Ectodermal cell (in vitro differentiated cells): Measurements from ENCODE around the gene PCDH1.

Experiments used
- H3K27ac ChIP-seq: 2 replicates; pipeline ENCODE4 v1.7.0; 2013; ENCODE audit warnings: mild to moderate bottlenecking, low read depth, low read length; ENCODE audit not compliant: insufficient read depth, poor library complexity, severe bottlenecking
- H3K27me3 ChIP-seq: 2 replicates; pipeline ENCODE4 v1.7.0; 2013; ENCODE audit warnings: mild to moderate bottlenecking, low read length; ENCODE audit not compliant: insufficient read depth, control insufficient read depth, poor library complexity, severe bottlenecking
- H3K36me3 ChIP-seq: one replicate; pipeline ENCODE4 v1.7.0; 2013; ENCODE audit warnings: low read length; ENCODE audit not compliant: control insufficient read depth, insufficient read depth
- H3K4me1 ChIP-seq: one replicate; pipeline ENCODE4 v1.7.0; 2013; ENCODE audit warnings: low read length; ENCODE audit not compliant: control insufficient read depth, insufficient read depth
- H3K4me3 ChIP-seq: 2 replicates; pipeline ENCODE4 v1.7.0; 2013; ENCODE audit warnings: low read depth, low read length, control low read depth; ENCODE audit not compliant: insufficient read depth
- H3K9me3 ChIP-seq: 2 replicates; pipeline ENCODE4 v1.7.0; 2013; ENCODE audit warnings: mild to moderate bottlenecking, low read length, moderate library complexity; ENCODE audit not compliant: control insufficient read depth
- WGBS, 2 experiments: methylation state at CpG; one replicate each; pipeline ENCODE4 v1.1.7; 2013; ENCODE audit warnings: missing lambda C conversion rate in 2 of 2; 5-methylcytosine and 5-hydroxymethylcytosine counted together

PCDH1 gene

DNA sequence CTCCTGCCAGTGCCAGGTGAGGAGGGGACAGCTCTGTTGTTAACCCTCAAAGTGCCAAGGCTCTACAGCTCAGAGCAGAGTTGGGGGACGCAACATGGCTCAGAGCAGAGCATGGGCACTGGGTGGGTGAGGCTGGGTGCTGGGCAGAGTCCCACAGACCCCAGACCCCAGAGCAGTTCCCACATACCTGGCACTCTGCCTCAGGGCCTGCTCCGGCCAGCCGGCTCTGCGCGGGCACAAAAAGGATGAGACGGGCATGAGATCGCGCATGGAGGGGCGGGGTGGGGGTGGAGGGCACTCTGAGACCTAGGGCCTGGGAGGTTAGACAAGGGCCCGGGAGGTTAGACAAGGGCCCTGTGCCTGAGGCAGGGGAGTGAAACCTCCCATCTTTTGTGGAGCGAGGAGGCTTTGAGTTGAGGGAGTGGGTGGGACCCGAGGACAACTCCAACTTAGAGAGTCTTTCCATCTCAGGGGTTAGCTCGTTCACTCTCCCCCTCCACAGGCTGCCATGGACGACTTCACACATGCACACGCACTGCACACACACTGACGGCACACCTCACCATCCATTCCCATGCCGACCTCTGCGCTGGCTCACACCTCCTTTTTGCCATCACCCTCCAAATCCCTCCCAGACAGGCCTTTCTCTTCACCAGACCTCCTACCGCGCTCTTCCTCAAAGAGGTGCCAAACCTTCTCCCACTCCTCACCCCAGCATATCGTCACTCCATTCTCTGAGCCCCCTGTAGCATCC is 22.0 kb downstream of the PCDH1 start:
- 88 to 91% methylated on average over 21 of the region's 21 CpGs for WGBS, 2 experiments
- no peaks in the 10 kb centered on the region for H3K9me3 ChIP-seq
- peaks cover 27% of the 10 kb centered on the region for H3K4me1 ChIP-seq
- H3K27ac ChIP-seq: no peak overlapping the region
- H3K4me3 ChIP-seq: no peak overlapping the region
- H3K27me3 ChIP-seq: no peaks in the 10 kb centered on the region
- H3K36me3 ChIP-seq: no peaks in the 10 kb centered on the region

- H3K27ac ChIP-seq: no peak overlapping the region
- 75 to 80% methylated on average over 8 of the region's 8 CpGs for WGBS, 2 experiments
These were observed 22.8 kb downstream of the PCDH1 start for GRCh38 chr5:141855265-141856036.

DNA sequence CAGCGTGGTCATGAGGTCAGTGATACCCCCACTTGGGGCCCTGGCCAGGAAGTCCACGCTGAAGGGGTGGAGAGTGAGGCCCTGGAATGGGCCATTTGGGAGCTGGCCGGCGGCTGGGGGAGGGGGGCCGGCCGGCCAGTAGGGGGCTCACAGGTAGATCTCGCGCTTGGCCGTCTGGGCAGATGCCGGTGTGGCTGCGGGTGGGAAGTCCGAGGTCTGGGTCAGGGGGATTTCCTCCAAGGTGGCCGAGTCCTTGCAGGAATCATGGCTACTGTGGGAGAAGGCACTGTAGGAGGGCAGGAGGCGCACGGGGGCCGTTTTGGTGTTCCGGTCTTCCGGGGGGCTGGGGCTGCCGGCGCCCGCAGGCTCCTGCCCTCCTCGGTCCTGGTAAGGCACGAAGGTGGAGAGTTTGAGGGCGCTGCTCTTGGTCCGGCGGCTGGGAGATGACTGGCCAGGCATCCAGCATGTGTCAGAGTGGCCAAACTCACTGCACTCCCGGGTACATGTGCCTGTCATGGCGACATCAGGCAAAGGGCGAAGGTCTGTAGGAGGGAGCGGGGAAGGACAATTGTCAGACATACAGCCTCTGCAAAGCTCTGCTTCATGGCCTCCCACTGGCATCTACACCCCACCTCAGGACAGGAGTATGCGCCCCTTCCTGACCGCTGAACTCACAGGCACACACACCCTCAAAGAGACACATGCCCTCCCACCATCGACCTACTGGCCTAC is 24.1 kb downstream of the PCDH1 start:
- WGBS, 2 experiments: 85 to 86% methylated on average over 33 of the region's 33 CpGs
- Histone ChIP-seq H3K4me1 (peaks cover 30% of the 10 kb centered on the region), H3K36me3 (no peaks in the 10 kb centered on the region), H3K4me3 (no peak overlapping the region), H3K27me3 (no peaks in the 10 kb centered on the region), H3K27ac (no peak overlapping the region), H3K9me3 (no peaks in the 10 kb centered on the region)

More at GRCh38 chr5:141855265-141856036, 22.8 kb downstream of the PCDH1 start:
- no peaks in the 10 kb centered on the region for H3K36me3 ChIP-seq
- H3K9me3 ChIP-seq: no peaks in the 10 kb centered on the region
- H3K27me3 ChIP-seq: no peaks in the 10 kb centered on the region
- H3K4me1 ChIP-seq: peaks cover 32% of the 10 kb centered on the region
- no peak overlapping the region for H3K4me3 ChIP-seq

DNA sequence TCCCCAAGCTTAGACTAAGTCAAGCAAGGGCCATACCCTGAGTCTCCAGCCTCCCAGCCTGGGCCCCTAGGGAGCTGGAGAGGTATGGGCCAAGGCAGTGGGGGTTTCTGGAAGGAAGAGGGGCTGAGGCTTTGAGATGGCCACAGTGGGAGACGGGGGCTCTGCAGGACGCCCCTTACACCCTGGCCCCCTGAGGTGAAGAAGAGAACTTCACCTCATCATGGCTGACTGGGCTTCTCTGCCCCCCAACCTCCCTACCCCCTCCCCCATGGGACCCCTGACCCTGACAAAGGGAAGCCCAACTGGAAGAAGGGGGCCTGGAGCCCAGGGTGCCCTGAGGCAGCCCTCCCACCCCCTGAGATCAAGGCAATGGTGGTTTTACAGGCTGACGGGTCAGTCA is 25.8 kb downstream of the PCDH1 start:
- Histone ChIP-seq H3K4me3 (no peak overlapping the region), H3K27me3 (no peaks in the 10 kb centered on the region), H3K27ac (no peak overlapping the region), H3K36me3 (no peaks in the 10 kb centered on the region), H3K4me1 (peaks cover 21% of the 10 kb centered on the region), H3K9me3 (no peaks in the 10 kb centered on the region)
- 73 to 80% methylated on average over 3 of the region's 3 CpGs for WGBS, 2 experiments

- Histone ChIP-seq H3K4me1 (peaks cover 20% of the 10 kb centered on the region), H3K36me3 (no peaks in the 10 kb centered on the region), H3K27ac (no peak overlapping the region), H3K4me3 (no peak overlapping the region), H3K27me3 (no peaks in the 10 kb centered on the region), H3K9me3 (no peaks in the 10 kb centered on the region)
- WGBS, 2 experiments: 81% methylated on average over 9 to 10 of the region's 10 CpGs
These were observed 26.9 kb downstream of the PCDH1 start for GRCh38 chr5:141851195-141851874.

- whole genome bisulfite sequencing, 2 experiments: 12 to 17% methylated on average over 10 of the region's 10 CpGs
- H3K9me3 ChIP-seq: no peaks in the 10 kb centered on the region
- no peak overlapping the region for H3K4me3 ChIP-seq
- no peak overlapping the region for H3K27ac ChIP-seq
- peaks cover 22% of the 10 kb centered on the region for H3K4me1 ChIP-seq
- H3K27me3 ChIP-seq: no peaks in the 10 kb centered on the region
- H3K36me3 ChIP-seq: no peaks in the 10 kb centered on the region
These were observed 27.4 kb downstream of the PCDH1 start for GRCh38 chr5:141850786-141851185.

GRCh38 chr5:141850244-141850768 is 27.9 kb downstream of the PCDH1 start:
- H3K27ac ChIP-seq: peak overlapping the region; percentile 94
- WGBS, 2 experiments: 0 to 1% methylated on average over 25 to 28 of the region's 36 CpGs
- no peaks in the 10 kb centered on the region for H3K27me3 ChIP-seq
- H3K4me3 ChIP-seq: peak overlapping the region; percentile 54
- H3K4me1 ChIP-seq: peaks cover 24% of the 10 kb centered on the region
- H3K36me3 ChIP-seq: no peaks in the 10 kb centered on the region
- no peaks in the 10 kb centered on the region for H3K9me3 ChIP-seq

DNA sequence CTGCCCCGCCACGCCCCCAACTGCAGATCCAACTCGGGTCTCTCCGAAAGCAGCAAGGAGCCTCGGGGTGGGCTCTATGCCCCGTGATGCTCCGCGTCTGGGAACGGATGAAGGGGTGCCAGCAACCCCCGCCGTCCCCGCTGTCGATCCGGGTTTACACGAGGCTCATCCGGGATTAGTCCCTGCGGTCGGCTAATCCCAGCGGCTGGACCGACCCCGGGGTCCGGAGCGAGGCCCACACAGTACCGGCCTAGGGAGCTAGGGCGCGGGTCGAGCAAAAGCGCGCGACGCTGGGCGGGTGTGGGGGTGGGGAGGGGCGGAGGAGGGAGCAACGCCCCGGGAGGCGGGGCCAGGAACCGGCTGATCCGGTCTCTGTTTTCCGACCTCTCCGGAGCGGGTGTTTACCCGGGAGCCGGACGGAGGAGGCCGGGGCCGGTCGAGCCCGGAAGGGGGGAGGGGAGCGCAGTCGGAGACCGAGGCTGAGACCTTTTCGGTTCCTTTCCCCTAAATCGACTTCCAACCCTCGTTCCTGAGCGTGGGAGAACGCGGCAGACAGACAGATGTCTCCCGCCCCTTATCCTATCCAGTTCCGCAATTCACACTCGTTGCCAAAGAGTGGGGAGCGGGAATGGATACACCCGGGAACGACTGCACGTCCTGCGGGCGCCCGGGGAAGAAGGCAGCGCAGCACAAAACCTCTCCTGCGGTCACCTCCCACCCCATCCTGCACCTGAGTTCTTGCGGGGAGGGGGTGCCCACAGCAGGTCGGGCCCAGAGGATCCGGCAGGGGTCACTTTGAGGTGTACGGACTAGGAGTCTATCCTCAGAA is 28.6 kb downstream of the PCDH1 start:
- H3K4me1 ChIP-seq: peaks cover 30% of the 10 kb centered on the region
- H3K9me3 ChIP-seq: no peaks in the 10 kb centered on the region
- H3K36me3 ChIP-seq: no peaks in the 10 kb centered on the region
- peak overlapping the region; percentile 94 for H3K27ac ChIP-seq
- WGBS, 2 experiments: 0% methylated on average over 73 of the region's 73 CpGs
- H3K27me3 ChIP-seq: no peaks in the 10 kb centered on the region
- H3K4me3 ChIP-seq: peak overlapping the region; percentile 54

DNA sequence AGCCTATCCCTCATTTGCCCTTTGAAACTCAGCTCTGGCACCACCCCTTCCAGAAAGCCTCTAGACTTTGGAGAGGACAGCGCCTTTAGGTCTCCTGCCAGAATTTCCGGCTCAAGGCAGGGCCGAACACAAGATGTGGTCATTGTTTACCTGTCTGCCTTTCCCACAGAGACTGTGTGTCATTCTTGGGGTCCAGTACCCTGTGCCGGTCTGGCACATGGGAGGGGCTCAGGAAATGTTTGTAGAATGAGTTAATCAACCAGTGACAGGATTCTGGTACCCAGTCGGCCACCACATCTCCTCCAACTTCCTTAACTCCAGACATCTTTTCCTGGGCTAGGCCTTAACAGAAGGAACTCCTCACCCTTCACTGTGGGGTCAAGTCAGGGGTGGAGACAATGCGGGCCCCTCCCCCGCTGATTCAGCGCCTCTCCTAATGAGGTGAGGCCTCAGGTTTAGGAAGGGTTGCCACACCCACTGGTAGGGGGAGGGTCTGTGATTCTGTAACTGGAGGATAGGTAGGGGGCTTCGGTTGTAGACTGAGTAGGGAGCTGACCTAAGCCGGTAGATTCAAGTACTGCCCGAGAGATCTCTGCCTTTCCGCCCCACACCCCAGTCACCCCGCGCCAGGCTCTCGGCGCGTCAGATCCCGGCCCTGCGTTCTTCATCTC is 29.3 kb downstream of the PCDH1 start:
- peak overlapping the region; percentile 54 for H3K4me3 ChIP-seq
- H3K27me3 ChIP-seq: no peaks in the 10 kb centered on the region
- no peaks in the 10 kb centered on the region for H3K9me3 ChIP-seq
- peaks cover 36% of the 10 kb centered on the region for H3K4me1 ChIP-seq
- H3K36me3 ChIP-seq: no peaks in the 10 kb centered on the region
- peak overlapping the region; percentile 94 for H3K27ac ChIP-seq
- 14 to 15% methylated on average over 19 of the region's 19 CpGs for WGBS, 2 experiments
